Hepatocyte (in vitro differentiated cells): ENCODE data around the gene EHD2. TPM values are rescaled to one million over a fixed set of nuclear protein-coding genes. Genes with fewer than 3 reads are reported as not detected.

ENCODE experiments used
- DNase-seq: peaks from one replicate; pipeline ENCODE4 v3.0.0-alpha.2; 2016; ENCODE audit warnings: low spot score
- H2AFZ ChIP-seq: fragments of 200-600 bp; sonication (generic); 2 replicates; pipeline ENCODE4 v1.6.0; 2016; ENCODE audit warnings: antibody characterized with exemption, mild to moderate bottlenecking
- H3K27ac ChIP-seq: fragments of 200-600 bp; sonication (generic); 2 replicates; pipeline ENCODE4 v1.5.1; 2016; ENCODE audit warnings: mild to moderate bottlenecking
- H3K27me3 ChIP-seq: fragments of 200-600 bp; sonication (generic); 2 replicates; pipeline ENCODE4 v1.6.1; 2016
- H3K36me3 ChIP-seq: fragments of 200-600 bp; sonication (generic); replicated peaks from 2 replicates; pipeline ENCODE4 v1.5.1; 2016; ENCODE audit warnings: low read depth; ENCODE audit not compliant: insufficient read depth
- H3K4me1 ChIP-seq: fragments of 200-600 bp; sonication (generic); 2 replicates; pipeline ENCODE4 v1.5.1; 2016; ENCODE audit warnings: mild to moderate bottlenecking, moderate library complexity; ENCODE audit not compliant: insufficient read depth
- H3K4me2 ChIP-seq: fragments of 200-600 bp; sonication (generic); 2 replicates; pipeline ENCODE4 v1.6.0; 2016
- H3K4me3 ChIP-seq: fragments of 200-600 bp; sonication (generic); 2 replicates; pipeline ENCODE4 v1.5.1; 2016; ENCODE audit warnings: mild to moderate bottlenecking
- H3K79me2 ChIP-seq: fragments of 200-600 bp; sonication (generic); 2 replicates; pipeline ENCODE4 v1.6.0; 2017; ENCODE audit warnings: mild to moderate bottlenecking
- H3K9me2 ChIP-seq: fragments of 200-600 bp; sonication (generic); replicated peaks from 2 replicates; pipeline ENCODE4 v1.6.0; 2017; ENCODE audit warnings: mild to moderate bottlenecking; ENCODE audit not compliant: insufficient read depth
- H3K9me3 ChIP-seq: fragments of 200-600 bp; sonication (generic); 2 replicates; pipeline ENCODE4 v1.5.1; 2016; ENCODE audit warnings: low read depth, mild to moderate bottlenecking
- H4K20me1 ChIP-seq: fragments of 200-600 bp; sonication (generic); 2 replicates; pipeline ENCODE4 v1.6.0; 2016; ENCODE audit warnings: mild to moderate bottlenecking; ENCODE audit not compliant: insufficient read depth, poor library complexity, severe bottlenecking
- EZH2 ChIP-seq: fragments of 200-600 bp; sonication (generic); IDR thresholded peaks from 2 replicates; pipeline ENCODE4 v1.6.1; 2016; ENCODE audit warnings: antibody characterized with exemption, mild to moderate bottlenecking, borderline replicate concordance
- EZH2phosphoT487 ChIP-seq: fragments of 200-600 bp; sonication (generic); IDR thresholded peaks from one replicate; pipeline ENCODE4 v1.6.1; 2018; ENCODE audit warnings: antibody characterized with exemption, mild to moderate bottlenecking, low read depth, moderate library complexity; ENCODE audit not compliant: unreplicated experiment, severe bottlenecking
- WGBS: methylation state at CpG from one replicate; pipeline ENCODE4 v1.1.6; 2016; ENCODE audit warnings: low lambda C conversion rate; ENCODE audit errors: missing lambda C conversion rate; 5-methylcytosine and 5-hydroxymethylcytosine counted together
- polyA plus RNA-seq: library from polyadenylated mRNA; unstranded; fragments of >200 nt; fragmentation: Nextera tagmentation; extraction: Ambion mirVana; gene quantifications from 2 replicates; pipeline ENCODE4 v1.2.1, GENCODE V29; 2016
- total RNA-seq: library from RNA; depleted of rRNA; stranded (reverse); fragments of >200 nt; gene quantifications from 2 replicates; pipeline ENCODE4 v1.2.3, GENCODE V29; 2014
- TF ChIP-seq, protein P1 (sequence below): fragments of 200-600 bp; sonication (generic); IDR thresholded peaks from 2 replicates; pipeline ENCODE4 v1.5.1; 2016; ENCODE audit warnings: antibody characterized with exemption, mild to moderate bottlenecking; ENCODE audit not compliant: poor library complexity

Gene EHD2
- total and polyA plus RNA-seq, 2 experiments from 2014 or later, result 20.8 to 120 TPM

DNA sequence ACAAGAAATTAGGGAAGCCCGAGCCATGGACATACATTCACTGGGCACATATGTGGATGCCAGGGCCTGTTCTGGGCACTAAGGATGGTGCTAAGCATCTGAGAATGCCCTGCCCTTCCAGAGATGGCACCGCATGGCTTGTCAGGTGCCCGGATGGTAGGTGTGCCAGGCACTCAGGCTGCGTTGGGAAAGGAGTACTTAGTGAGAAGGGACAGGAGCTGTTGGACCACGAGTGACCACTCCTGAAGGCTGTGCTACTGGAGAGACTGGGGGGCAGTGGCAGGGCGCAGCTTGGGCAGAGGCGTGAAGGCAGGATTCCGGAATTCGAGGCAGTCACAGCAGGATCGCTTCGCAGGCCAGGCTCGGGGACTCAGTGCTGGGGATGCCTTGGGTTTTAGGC, 38.0 kb upstream of the EHD2 start:
- Histone ChIP-seq H4K20me1 (peaks cover 6% of the 10 kb centered on the region), H3K4me2 (no peak overlapping the region)
- 96% methylated on average over 12 of the region's 12 CpGs for WGBS

DNA sequence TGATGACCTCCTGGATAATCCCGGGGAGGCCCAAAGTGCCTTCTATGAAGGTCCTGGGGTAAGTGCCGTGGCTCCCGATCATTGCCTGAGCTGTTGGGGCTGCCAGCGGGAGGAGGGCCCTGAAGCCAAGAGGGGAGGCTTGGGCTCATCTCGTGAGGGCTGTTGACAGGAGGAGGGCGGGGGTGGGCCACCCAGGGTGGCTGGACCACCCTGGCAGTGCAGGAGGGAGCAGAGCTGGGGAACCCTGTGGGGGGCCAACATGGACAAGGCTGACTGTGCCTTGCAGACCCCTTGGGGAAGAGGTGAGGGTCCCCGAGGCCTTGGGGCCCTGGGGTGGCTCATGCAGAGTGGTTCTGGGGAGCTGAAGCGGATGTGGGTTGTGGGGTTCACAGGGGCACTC, 37.4 kb upstream of the EHD2 start:
- H3K4me2 ChIP-seq, result no peak overlapping the region
- H3K9me3 ChIP-seq, result no peaks in the 10 kb centered on the region
- no peak overlapping the region for H2AFZ ChIP-seq
- no peaks in the 10 kb centered on the region for H3K27me3 ChIP-seq
- H3K4me3 ChIP-seq, result no peak overlapping the region
- peaks cover under 1% of the 10 kb centered on the region for H4K20me1 ChIP-seq
- peaks cover 8% of the 10 kb centered on the region for H3K79me2 ChIP-seq
- TF ChIP-seq EZH2 (no peak), EZH2phosphoT487 (no peak)
- TF ChIP-seq, protein P1, sequence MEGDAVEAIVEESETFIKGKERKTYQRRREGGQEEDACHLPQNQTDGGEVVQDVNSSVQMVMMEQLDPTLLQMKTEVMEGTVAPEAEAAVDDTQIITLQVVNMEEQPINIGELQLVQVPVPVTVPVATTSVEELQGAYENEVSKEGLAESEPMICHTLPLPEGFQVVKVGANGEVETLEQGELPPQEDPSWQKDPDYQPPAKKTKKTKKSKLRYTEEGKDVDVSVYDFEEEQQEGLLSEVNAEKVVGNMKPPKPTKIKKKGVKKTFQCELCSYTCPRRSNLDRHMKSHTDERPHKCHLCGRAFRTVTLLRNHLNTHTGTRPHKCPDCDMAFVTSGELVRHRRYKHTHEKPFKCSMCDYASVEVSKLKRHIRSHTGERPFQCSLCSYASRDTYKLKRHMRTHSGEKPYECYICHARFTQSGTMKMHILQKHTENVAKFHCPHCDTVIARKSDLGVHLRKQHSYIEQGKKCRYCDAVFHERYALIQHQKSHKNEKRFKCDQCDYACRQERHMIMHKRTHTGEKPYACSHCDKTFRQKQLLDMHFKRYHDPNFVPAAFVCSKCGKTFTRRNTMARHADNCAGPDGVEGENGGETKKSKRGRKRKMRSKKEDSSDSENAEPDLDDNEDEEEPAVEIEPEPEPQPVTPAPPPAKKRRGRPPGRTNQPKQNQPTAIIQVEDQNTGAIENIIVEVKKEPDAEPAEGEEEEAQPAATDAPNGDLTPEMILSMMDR, result no peak
- WGBS, result 83% methylated on average over 5 of the region's 8 CpGs
- H3K27ac ChIP-seq, result no peak overlapping the region
- DNase-seq, result no peak
- H3K36me3 ChIP-seq, result no peaks in the 10 kb centered on the region
- no peaks in the 10 kb centered on the region for H3K9me2 ChIP-seq
- H3K4me1 ChIP-seq, result no peaks in the 10 kb centered on the region

More for the DNA sequence above, 38.0 kb upstream of the EHD2 start:
- no peaks in the 10 kb centered on the region for H3K27me3 ChIP-seq
- H3K4me1 ChIP-seq, result no peaks in the 10 kb centered on the region
- DNase-seq, result no peak
- H3K9me2 ChIP-seq, result no peaks in the 10 kb centered on the region
- no peaks in the 10 kb centered on the region for H3K36me3 ChIP-seq
- TF ChIP-seq, protein P1, result no peak
- TF ChIP-seq EZH2phosphoT487, result no peak
- no peak for TF ChIP-seq EZH2
- no peak overlapping the region for H3K27ac ChIP-seq
- no peak overlapping the region for H3K4me3 ChIP-seq
- H3K9me3 ChIP-seq, result no peaks in the 10 kb centered on the region
- H2AFZ ChIP-seq, result no peak overlapping the region
- H3K79me2 ChIP-seq, result peaks cover 14% of the 10 kb centered on the region

DNA sequence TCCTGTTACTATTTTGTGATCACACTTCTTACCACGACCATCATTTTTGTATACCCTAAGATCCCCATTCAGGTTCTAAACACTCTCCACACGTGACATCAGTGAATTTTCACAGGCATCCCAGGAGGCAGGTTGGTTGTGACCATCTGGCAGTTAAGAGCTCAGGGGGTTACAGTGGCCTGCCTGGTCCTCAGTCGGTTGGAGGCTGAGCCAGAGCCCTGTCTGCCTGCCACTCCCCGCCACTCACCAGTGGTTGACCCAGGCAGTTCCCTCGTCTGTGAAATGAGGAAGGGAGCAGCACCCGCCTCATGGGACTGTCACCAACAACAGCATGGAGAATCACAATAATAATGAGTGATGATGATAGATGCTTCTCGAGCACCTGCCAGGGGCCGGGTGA, 36.4 kb upstream of the EHD2 start:
- WGBS, result 95% methylated on average over 8 of the region's 8 CpGs
- Histone ChIP-seq H3K27ac (no peak overlapping the region), H3K4me2 (no peak overlapping the region), H3K36me3 (no peaks in the 10 kb centered on the region), H3K9me3 (no peaks in the 10 kb centered on the region), H3K4me1 (no peaks in the 10 kb centered on the region), H3K27me3 (no peaks in the 10 kb centered on the region), H2AFZ (no peak overlapping the region), H3K4me3 (no peak overlapping the region), H3K79me2 (no peaks in the 10 kb centered on the region), H4K20me1 (no peaks in the 10 kb centered on the region), H3K9me2 (no peaks in the 10 kb centered on the region)
- no peak for DNase-seq
- TF ChIP-seq EZH2phosphoT487 (no peak), EZH2 (no peak)
- TF ChIP-seq, protein P1, result no peak
